ENCODE results near the gene HSF5. TPM values are rescaled to one million over a fixed set of nuclear protein-coding genes. Genes with fewer than 3 reads are reported as not detected.

Gene HSF5
- total RNA-seq, 1 experiment from 2014 or later = not detected

DNA sequence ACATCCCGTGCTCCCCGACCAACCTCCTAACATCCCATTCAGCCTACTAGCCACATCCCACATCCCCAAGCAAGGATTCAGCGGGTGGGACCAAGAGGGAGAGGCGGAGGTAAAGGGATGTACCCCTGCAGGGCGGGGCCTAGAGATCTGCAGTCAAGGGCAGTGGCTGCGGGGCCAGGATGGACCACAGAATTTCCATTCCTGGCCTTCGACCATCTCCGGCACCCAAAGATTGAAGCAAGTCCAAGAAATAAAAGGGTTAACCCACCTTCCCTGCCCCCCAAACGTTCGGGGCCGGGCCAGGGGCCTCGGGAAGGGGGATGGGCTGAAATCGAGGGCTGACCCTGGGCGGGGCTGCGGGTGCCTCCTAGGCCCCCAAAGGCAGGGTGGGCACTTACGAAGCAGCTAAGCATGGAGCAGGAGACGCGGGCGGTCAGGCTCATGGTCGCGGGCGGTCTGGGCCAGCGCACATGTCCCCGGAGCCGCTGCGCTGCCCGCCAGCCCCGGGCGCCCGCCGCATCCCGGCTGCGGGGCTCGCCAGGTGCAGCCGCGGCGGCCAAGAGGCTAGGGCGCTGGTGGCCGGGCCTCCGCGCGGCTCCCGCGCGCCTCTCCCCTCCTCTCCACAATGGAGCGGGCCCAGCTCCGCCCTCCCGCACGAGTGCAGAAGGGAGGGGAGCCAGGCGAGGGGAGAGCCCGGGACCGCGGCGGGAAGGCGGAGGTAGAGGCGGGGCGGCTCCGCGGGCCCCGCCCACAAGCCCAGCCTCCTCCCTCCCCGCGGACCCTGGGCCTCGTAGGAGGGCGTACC lies 26.0 kb upstream of the HSF5 start, which contains the start of gene MTMR4:
Gene MTMR4, minus strand, starts transcription at position 674 of the 805 bp plus-strand sequence. Its CDS starts 231 bp downstream, at position 443.
- no peaks in the 10 kb centered on the region for H3K79me2 ChIP-seq (ENCODE audit: insufficient read depth, low read length)

More for the DNA sequence above, 26.0 kb upstream of the HSF5 start, which contains the start of gene MTMR4:
- Mint-ChIP-seq H3K27ac (peak within 1 kb of the TSS; percentile 89 to 98 (median 96)), H3K4me1 (peaks cover 28 to 38% of the 10 kb centered on the region in 2 experiments), H3K9me3 (no peaks in the 10 kb centered on the region; a peak in 2 of 5 replicates), H3K36me3 (ENCODE audit: insufficient read depth in 1 of 3, low read depth in 3 of 3) (peaks cover 18 to 38% (median 35%) of the 10 kb centered on the region in 3 experiments; a peak in 6 of 7 replicates), H3K27me3 (ENCODE audit: low read depth) (no peaks in the 10 kb centered on the region), H3K4me3 (peak within 1 kb of the TSS; percentile 90 to 95)
- Histone ChIP-seq H2BK15ac (ENCODE audit: low read depth, low read length) (no peak within 1 kb of the TSS), H2BK12ac (ENCODE audit: insufficient read length, low read depth, low read length) (no peak within 1 kb of the TSS), H4K91ac (ENCODE audit: insufficient read length, low read depth, low read length) (no peak within 1 kb of the TSS), H3K27ac (ENCODE audit: insufficient read length, low read depth, low read length) (no peak within 1 kb of the TSS), H3K9ac (ENCODE audit: extremely low read depth, insufficient read length, low read length) (peak within 1 kb of the TSS; percentile 53), H3K23ac (ENCODE audit: insufficient read length, low read depth, low read length) (no peak within 1 kb of the TSS), H4K8ac (replicated peaks; ENCODE audit: insufficient read length, low read depth, low read length) (no peak within 1 kb of the TSS), H3T11ph (ENCODE audit: low read length) (no peak within 1 kb of the TSS), H3K56ac (ENCODE audit: insufficient read length, low read depth, low read length) (no peak within 1 kb of the TSS), H4K20me1 (ENCODE audit: control insufficient read depth, insufficient read depth, insufficient read length) (no peaks in the 10 kb centered on the region), H3K9me3 (ENCODE audit: control insufficient read depth, low read depth, low read length) (no peaks in the 10 kb centered on the region), H3K27me3 (ENCODE audit: insufficient read depth, low read length) (no peaks in the 10 kb centered on the region), H3K14ac (ENCODE audit: insufficient read depth, low read length) (peak within 1 kb of the TSS; percentile 73; the same call in 1 of the 2 replicates), H2AFZ (ENCODE audit: low read length) (no peak within 1 kb of the TSS), H3K23me2 (ENCODE audit: insufficient read length, low read depth, low read length, poor library complexity, severe bottlenecking) (peaks cover 12% of the 10 kb centered on the region), H3K79me1 (ENCODE audit: insufficient read depth, low read depth, low read length, poor library complexity, severe bottlenecking) (no peaks in the 10 kb centered on the region), H2BK120ac (ENCODE audit: low read depth, low read length, poor library complexity, severe bottlenecking) (no peak within 1 kb of the TSS), H2BK20ac (ENCODE audit: low read depth, low read length, poor library complexity, severe bottlenecking) (no peak within 1 kb of the TSS), H3K18ac (ENCODE audit: insufficient read length, low read depth, low read length) (peak within 1 kb of the TSS; percentile 36), H4K5ac (ENCODE audit: insufficient read length, low read depth, low read length) (no peak within 1 kb of the TSS), H3K4ac (ENCODE audit: low read depth, low read length) (no peak within 1 kb of the TSS), H2BK5ac (ENCODE audit: insufficient read length, low read length) (no peak within 1 kb of the TSS), H3K4me2 (ENCODE audit: insufficient read depth, insufficient read length, low read length) (peak within 1 kb of the TSS; percentile 88), H2AK5ac (ENCODE audit: insufficient read length, low read length) (no peak within 1 kb of the TSS), H3K4me1 (ENCODE audit: insufficient read depth, low read length) (peaks cover 3% of the 10 kb centered on the region; the same call in 1 of the 2 replicates)
- peak; percentile 97 for DNase-seq
- no CpG with 5 or more reads among the region's 64 CpGs for WGBS (ENCODE audit: extremely low coverage, insufficient read length, low lambda C conversion rate)
- TF ChIP-seq, protein P1, sequence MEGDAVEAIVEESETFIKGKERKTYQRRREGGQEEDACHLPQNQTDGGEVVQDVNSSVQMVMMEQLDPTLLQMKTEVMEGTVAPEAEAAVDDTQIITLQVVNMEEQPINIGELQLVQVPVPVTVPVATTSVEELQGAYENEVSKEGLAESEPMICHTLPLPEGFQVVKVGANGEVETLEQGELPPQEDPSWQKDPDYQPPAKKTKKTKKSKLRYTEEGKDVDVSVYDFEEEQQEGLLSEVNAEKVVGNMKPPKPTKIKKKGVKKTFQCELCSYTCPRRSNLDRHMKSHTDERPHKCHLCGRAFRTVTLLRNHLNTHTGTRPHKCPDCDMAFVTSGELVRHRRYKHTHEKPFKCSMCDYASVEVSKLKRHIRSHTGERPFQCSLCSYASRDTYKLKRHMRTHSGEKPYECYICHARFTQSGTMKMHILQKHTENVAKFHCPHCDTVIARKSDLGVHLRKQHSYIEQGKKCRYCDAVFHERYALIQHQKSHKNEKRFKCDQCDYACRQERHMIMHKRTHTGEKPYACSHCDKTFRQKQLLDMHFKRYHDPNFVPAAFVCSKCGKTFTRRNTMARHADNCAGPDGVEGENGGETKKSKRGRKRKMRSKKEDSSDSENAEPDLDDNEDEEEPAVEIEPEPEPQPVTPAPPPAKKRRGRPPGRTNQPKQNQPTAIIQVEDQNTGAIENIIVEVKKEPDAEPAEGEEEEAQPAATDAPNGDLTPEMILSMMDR (conservative IDR thresholded peaks at IDR 0.05) = no peak

Data from H9 (cell line).